OCI-LY7 (cell line): Measurements from ENCODE around the gene CHST11. TPM values are rescaled to one million over a fixed set of nuclear protein-coding genes. Genes with fewer than 3 reads are reported as not detected.

ENCODE experiments used
- BruUV-seq: library from RNA; stranded (reverse); fragments of 400-500 nt; replicated peaks from 2 replicates; lab custom pipeline; 2021; lab: Mats Ljungman, UMichigan
- CTCF ChIA-PET: fragments of 300-600 bp; sonication (Branson Sonifier 250); formaldehyde crosslinking; loops from one replicate; lab custom pipeline; 2022; ENCODE audit warnings: antibody characterized with exemption; ENCODE audit not compliant: unreplicated experiment; lab: Charles Lee
- POLR2A ChIA-PET: fragments of 300-600 bp; sonication (Branson Sonifier 250); formaldehyde crosslinking; loops from one replicate; lab custom pipeline; 2022; ENCODE audit warnings: antibody characterized with exemption; lab: Charles Lee
- DNase-seq: peaks from one replicate; pipeline ENCODE4 v3.0.0-alpha.2; 2015; ENCODE audit warnings: low spot score
- H2AFZ ChIP-seq: fragments of 200-600 bp; sonication (generic), shearing (Covaris generic); 2 replicates; pipeline ENCODE4 v1.6.1; 2014; ENCODE audit warnings: mild to moderate bottlenecking, antibody characterized with exemption, low read length, moderate library complexity
- H3K27ac ChIP-seq: fragments of 200-600 bp; sonication (generic); 2 replicates; pipeline ENCODE4 v1.5.1; 2014; ENCODE audit warnings: mixed run types, low read depth, mild to moderate bottlenecking, moderate library complexity, low read length, inconsistent platforms; ENCODE audit not compliant: poor library complexity, severe bottlenecking
- H3K36me3 ChIP-seq: fragments of 200-600 bp; sonication (generic); 2 replicates; pipeline ENCODE4 v1.6.1; 2014; ENCODE audit warnings: mild to moderate bottlenecking, antibody characterized with exemption, low read length, moderate library complexity, mixed read lengths; ENCODE audit not compliant: insufficient read depth
- H3K4me1 ChIP-seq: fragments of 200-600 bp; sonication (generic); 2 replicates; pipeline ENCODE4 v1.5.1; 2014; ENCODE audit warnings: mild to moderate bottlenecking, low read length; ENCODE audit not compliant: insufficient read depth, poor library complexity, severe bottlenecking
- H3K4me2 ChIP-seq: fragments of 200-600 bp; sonication (generic); 2 replicates; pipeline ENCODE4 v1.6.1; 2014; ENCODE audit warnings: mild to moderate bottlenecking, low read length
- H3K4me3 ChIP-seq: fragments of 200-600 bp; sonication (generic); 2 replicates; pipeline ENCODE4 v1.5.1; 2014; ENCODE audit warnings: mild to moderate bottlenecking, low read depth, low read length; ENCODE audit not compliant: poor library complexity, severe bottlenecking
- H3K79me2 ChIP-seq: fragments of 200-600 bp; sonication (generic); 2 replicates; pipeline ENCODE4 v1.6.1; 2016; ENCODE audit warnings: low read depth, mild to moderate bottlenecking, low read length, moderate library complexity, mixed read lengths; ENCODE audit not compliant: insufficient read depth
- H3K9me2 ChIP-seq: fragments of 200-600 bp; sonication (generic); 2 replicates; pipeline ENCODE4 v1.6.1; 2016; ENCODE audit warnings: mild to moderate bottlenecking, low read length, mixed read lengths; ENCODE audit not compliant: insufficient read depth
- H3K9me3 ChIP-seq: fragments of 200-600 bp; sonication (generic); 2 replicates; pipeline ENCODE4 v1.6.1; 2014; ENCODE audit warnings: mild to moderate bottlenecking, mixed run types, low read length, mixed read lengths
- H4K20me1 ChIP-seq: fragments of 200-600 bp; sonication (generic); 2 replicates; pipeline ENCODE4 v1.6.1; 2014; ENCODE audit warnings: mild to moderate bottlenecking, antibody characterized with exemption, low read length, moderate library complexity, mixed read lengths; ENCODE audit not compliant: insufficient read depth
- CTCF ChIP-seq: fragments of 200-600 bp; sonication (generic); conservative IDR thresholded peaks from 2 replicates; pipeline ENCODE4 v1.5.1; 2014; ENCODE audit warnings: mild to moderate bottlenecking, antibody characterized with exemption, low read length, moderate library complexity, mixed read lengths
- EZH2phosphoT487 ChIP-seq: fragments of 200-600 bp; sonication (generic); IDR thresholded peaks from 2 replicates; pipeline ENCODE4 v1.6.1; 2018; ENCODE audit warnings: low read depth, borderline replicate concordance, mild to moderate bottlenecking, mixed run types, antibody characterized with exemption, low read length, moderate library complexity, mixed read lengths
- intact Hi-C: fragments of 100-400 bp; cut with micrococcal nuclease; formaldehyde crosslinking; loops from one replicate; pipeline ENCODE4 v1.10.0; 2022; ENCODE audit not compliant: unreplicated experiment
- total RNA-seq, 2 experiments: library from RNA; depleted of rRNA in 1 of 2; stranded (reverse); fragments of >200 nt in 1 of 2; shearing (Covaris generic) in 1 of 2; gene quantifications; 2 replicates each; pipeline ENCODE4 v1.2.3, GENCODE V29; 2014 to 2022

CHST11 gene
- total RNA-seq, 2 experiments from 2014 or later = 15.2 to 41.6 TPM

GRCh38 chr12:104411826-104412641 is 44.7 kb upstream of the CHST11 start:
- TF ChIP-seq CTCF = no peak
- TF ChIP-seq EZH2phosphoT487 = no peak
- Histone ChIP-seq H3K4me1 (peaks cover 19% of the 10 kb centered on the region), H3K4me2 (no peak overlapping the region), H2AFZ (no peak overlapping the region), H3K4me3 (no peak overlapping the region), H3K9me3 (no peaks in the 10 kb centered on the region), H4K20me1 (no peaks in the 10 kb centered on the region), H3K27ac (no peak overlapping the region), H3K36me3 (no peaks in the 10 kb centered on the region), H3K9me2 (no peaks in the 10 kb centered on the region), H3K79me2 (no peaks in the 10 kb centered on the region)
- no peak for DNase-seq
- CTCF ChIA-PET = no interaction called here
- POLR2A ChIA-PET = interaction anchor here (0.7 kb wide), 1 partner anchor 357 kb away, joined by 3 read pairs; no protein-coding TSS in a partner anchor
- intact Hi-C loops = no loop called here
- BruUV-seq = no TSS peak

GRCh38 chr12:104412681-104413080 is 44.1 kb upstream of the CHST11 start:
- no peaks in the 10 kb centered on the region for H3K79me2 ChIP-seq
- H3K4me1 ChIP-seq = peaks cover 19% of the 10 kb centered on the region
- intact Hi-C loops = no loop called here
- no peaks in the 10 kb centered on the region for H3K9me3 ChIP-seq
- no peak overlapping the region for H3K4me3 ChIP-seq
- H3K9me2 ChIP-seq = no peaks in the 10 kb centered on the region
- BruUV-seq = no TSS peak
- POLR2A ChIA-PET = interaction anchor here (0.7 kb wide), 1 partner anchor 356 kb away, joined by 3 read pairs; no protein-coding TSS in a partner anchor
- H3K27ac ChIP-seq = no peak overlapping the region
- H2AFZ ChIP-seq = no peak overlapping the region
- H4K20me1 ChIP-seq = no peaks in the 10 kb centered on the region
- no peak overlapping the region for H3K4me2 ChIP-seq
- no peaks in the 10 kb centered on the region for H3K36me3 ChIP-seq
- CTCF ChIA-PET = no interaction called here
- TF ChIP-seq CTCF = no peak
- DNase-seq = no peak

- H3K79me2 ChIP-seq = no peaks in the 10 kb centered on the region
- H3K4me3 ChIP-seq = no peak overlapping the region
- intact Hi-C loops = no loop called here
- no peak for TF ChIP-seq CTCF
- TF ChIP-seq EZH2phosphoT487 = no peak
- no TSS peak for BruUV-seq
- H3K9me2 ChIP-seq = no peaks in the 10 kb centered on the region
- ChIA-PET CTCF (no interaction called here), POLR2A (no interaction called here)
- H4K20me1 ChIP-seq = no peaks in the 10 kb centered on the region
- H3K27ac ChIP-seq = no peak overlapping the region
- H3K9me3 ChIP-seq = no peaks in the 10 kb centered on the region
- no peaks in the 10 kb centered on the region for H3K36me3 ChIP-seq
- no peak overlapping the region for H3K4me2 ChIP-seq
- H3K4me1 ChIP-seq = peaks cover 19% of the 10 kb centered on the region
- no peak overlapping the region for H2AFZ ChIP-seq
- DNase-seq = no peak
Observed at GRCh38 chr12:104413330-104413729, 43.4 kb upstream of the CHST11 start.
